ENCODE data around the gene STK32C.
"Not testable (repeated sequence)": the region's sequence is repeated elsewhere in the genome, so short reads cannot be mapped to it uniquely, and the experiment has no call there.

STK32C gene

GRCh38 chr10:132230557-132231210, 77.1 kb downstream of the STK32C start:
- DNase-seq (ENCODE audit: low spot score) = no peak

- DNase-seq (ENCODE audit: low spot score) = peak; percentile 29
Observed at GRCh38 chr10:132229834-132230556, 77.8 kb downstream of the STK32C start.

GRCh38 chr10:132229096-132229495, 78.7 kb downstream of the STK32C start:
- no peak for DNase-seq (ENCODE audit: low spot score)

- no peak for DNase-seq (ENCODE audit: low spot score)
Observed at GRCh38 chr10:132228616-132229015, 79.1 kb downstream of the STK32C start.

GRCh38 chr10:132227851-132228390, 79.8 kb downstream of the STK32C start:
- DNase-seq (ENCODE audit: low spot score) = no peak

- no peak for DNase-seq (ENCODE audit: low spot score)
Observed at GRCh38 chr10:132226586-132227405, 81.0 kb downstream of the STK32C start.

- no peak for DNase-seq (ENCODE audit: low spot score)
Observed at GRCh38 chr10:132225849-132226205, 81.9 kb downstream of the STK32C start.

GRCh38 chr10:132225073-132225848, 82.5 kb downstream of the STK32C start:
- DNase-seq (ENCODE audit: low spot score) = no peak

- DNase-seq (ENCODE audit: low spot score) = no peak
Observed at GRCh38 chr10:132224343-132225072, 83.2 kb downstream of the STK32C start.

GRCh38 chr10:132223611-132224342, 84.0 kb downstream of the STK32C start:
- no peak for DNase-seq (ENCODE audit: low spot score)

- DNase-seq (ENCODE audit: low spot score) = peak; percentile 64
Observed at GRCh38 chr10:132223156-132223590, 84.6 kb downstream of the STK32C start.

- DNase-seq (ENCODE audit: low spot score) = no peak
Observed at GRCh38 chr10:132222726-132223125, 85.0 kb downstream of the STK32C start.

GRCh38 chr10:132220996-132221395, 86.8 kb downstream of the STK32C start:
- not testable (repeated sequence) for DNase-seq (ENCODE audit: low spot score)

- DNase-seq (ENCODE audit: low spot score) = no peak
Observed at GRCh38 chr10:132220061-132220460, 87.7 kb downstream of the STK32C start.

- no peak for DNase-seq (ENCODE audit: low spot score)
Observed at GRCh38 chr10:132219486-132219885, 88.3 kb downstream of the STK32C start.

GRCh38 chr10:132216441-132216840, 91.3 kb downstream of the STK32C start:
- DNase-seq (ENCODE audit: low spot score) = not testable (repeated sequence)

GRCh38 chr10:132213917-132214316, 93.8 kb downstream of the STK32C start:
- no peak for DNase-seq (ENCODE audit: low spot score)

- DNase-seq (ENCODE audit: low spot score) = no peak
Observed at GRCh38 chr10:132212816-132213215, 94.9 kb downstream of the STK32C start.

GRCh38 chr10:132211246-132211645, 96.5 kb downstream of the STK32C start:
- no peak for DNase-seq (ENCODE audit: low spot score)

- no peak for DNase-seq (ENCODE audit: low spot score)
Observed at GRCh38 chr10:132210766-132211165, 97.0 kb downstream of the STK32C start.
